HL-60 (cell line): Measurements from ENCODE around the gene RPL5.

ENCODE experiments used
- DNase-seq, 2 experiments: peaks; one replicate each; pipeline ENCODE4 v3.0.0-alpha.2; 2010 to 2020; ENCODE audit warnings: low read depth in 1 of 2, low spot score in 1 of 2
- H3K27ac ChIP-seq: fragments of 250-450 bp; sonication (Bioruptor Pico); replicated peaks from 2 replicates; pipeline ENCODE4 v1.5.1; 2020; ENCODE audit warnings: mild to moderate bottlenecking, moderate library complexity
- H3K27me3 ChIP-seq: fragments of 250-450 bp; sonication (Bioruptor Pico); 2 replicates; pipeline ENCODE4 v1.5.1; 2021; ENCODE audit warnings: mild to moderate bottlenecking, moderate library complexity; ENCODE audit not compliant: insufficient read depth, poor library complexity, severe bottlenecking
- H3K4me3 ChIP-seq: replicated peaks from 2 replicates; pipeline ENCODE4 v1.5.1; 2011; ENCODE audit warnings: mild to moderate bottlenecking, control low read depth, low read length; ENCODE audit not compliant: insufficient read depth
- CTCF ChIP-seq: IDR thresholded peaks from one replicate; pipeline ENCODE4 v1.5.1; 2011; ENCODE audit warnings: low read length, control low read depth, inconsistent platforms; ENCODE audit not compliant: insufficient read depth
- GABPA ChIP-seq: IDR thresholded peaks from 2 replicates; pipeline ENCODE4 v1.6.1; 2012; ENCODE audit warnings: low read depth
- POLR2AphosphoS5 ChIP-seq: IDR thresholded peaks from 2 replicates; pipeline ENCODE4 v1.6.1; 2012; ENCODE audit warnings: low read depth
- REST ChIP-seq: IDR thresholded peaks from 2 replicates; pipeline ENCODE4 v1.6.1; 2012; ENCODE audit warnings: low read depth; ENCODE audit not compliant: insufficient replicate concordance
- SPI1 ChIP-seq: IDR thresholded peaks from 2 replicates; pipeline ENCODE4 v1.6.1; 2012; ENCODE audit warnings: low read depth, mild to moderate bottlenecking, borderline replicate concordance

RPL5 gene

GRCh38 chr1:92877081-92877711 lies 45.4 kb downstream of the RPL5 start:
- Histone ChIP-seq H3K27ac (no peak overlapping the region), H3K4me3 (no peak overlapping the region), H3K27me3 (no peaks in the 10 kb centered on the region)
- TF ChIP-seq SPI1 = no peak
- no peak for DNase-seq

GRCh38 chr1:92877792-92878191 lies 46.0 kb downstream of the RPL5 start:
- no peak for DNase-seq
- Histone ChIP-seq H3K4me3 (no peak overlapping the region), H3K27ac (no peak overlapping the region), H3K27me3 (no peaks in the 10 kb centered on the region)
- TF ChIP-seq POLR2AphosphoS5 (no peak), GABPA (no peak), CTCF (no peak)

GRCh38 chr1:92879316-92879968 lies 47.6 kb downstream of the RPL5 start:
- Histone ChIP-seq H3K27me3 (no peaks in the 10 kb centered on the region), H3K4me3 (no peak overlapping the region), H3K27ac (no peak overlapping the region)
- TF ChIP-seq REST (no peak), CTCF (no peak), GABPA (no peak), SPI1 (no peak), POLR2AphosphoS5 (no peak)
- DNase-seq = no peak

- H3K4me3 ChIP-seq = no peak overlapping the region
- H3K27me3 ChIP-seq = no peaks in the 10 kb centered on the region
Observed at GRCh38 chr1:92881391-92881790, 49.6 kb downstream of the RPL5 start.

More at GRCh38 chr1:92881391-92881790, 49.6 kb downstream of the RPL5 start:
- no peak for DNase-seq
- no peak overlapping the region for H3K27ac ChIP-seq
- TF ChIP-seq SPI1 (no peak), CTCF (no peak), POLR2AphosphoS5 (no peak), GABPA (no peak), REST (no peak)
